Right atrium auricular region (tissue), 2 donors: ENCODE measurements around the gene DGKG. TPM values are rescaled to one million over a fixed set of nuclear protein-coding genes. Genes with fewer than 3 reads are reported as not detected.
A peak's percentile ranks its signal among the peaks of the same experiment; 100 is the strongest.

ENCODE experiments used
- DNase-seq: peaks from one replicate; pipeline ENCODE4 v3.0.0-alpha.2; 2019; ENCODE audit warnings: low spot score
- H3K27ac ChIP-seq, 2 donors: fragments of 200-600 bp; sonication (generic); 1 replicate in 1 of 2; 2 replicates in 1 of 2; pipeline ENCODE4 v1.5.1; 2016 to 2019
- H3K27me3 ChIP-seq, 2 donors: fragments of 200-600 bp; sonication (generic); one replicate each; pipeline versions ENCODE4 v1.5.1 to v1.6.0; 2017 to 2019
- H3K36me3 ChIP-seq: fragments of 200-600 bp; sonication (generic); one replicate; pipeline ENCODE4 v1.5.1; 2016
- H3K4me1 ChIP-seq, 2 donors: fragments of 200-600 bp; sonication (generic); one replicate each; pipeline versions ENCODE4 v1.5.1 to v1.6.0; 2017 to 2019
- H3K4me3 ChIP-seq, 2 donors: fragments of 200-600 bp; sonication (generic); 1 replicate in 1 of 2; 2 replicates in 1 of 2; pipeline ENCODE4 v1.5.1; 2017 to 2019; ENCODE audit warnings: mild to moderate bottlenecking in 1 of 2, moderate library complexity in 1 of 2
- H3K9me3 ChIP-seq, 2 donors: fragments of 200-600 bp; sonication (generic); one replicate each; pipeline ENCODE4 v1.5.1; 2019
- total RNA-seq, 2 donors: library from RNA; depleted of rRNA; stranded (reverse); fragments of >200 nt; gene quantifications; one replicate each; pipeline ENCODE4 v1.1.0, GENCODE V29; 2016
- TF ChIP-seq, protein P1 (sequence below), 2 donors: fragments of 200-600 bp; sonication (generic); IDR thresholded peaks; one replicate each; pipeline ENCODE4 v1.5.1; 2019; ENCODE audit warnings: antibody characterized with exemption in 2 of 2

The DGKG gene
- total RNA-seq, 2 donors from 2014 or later: 25.1 to 27.4 TPM

DNA sequence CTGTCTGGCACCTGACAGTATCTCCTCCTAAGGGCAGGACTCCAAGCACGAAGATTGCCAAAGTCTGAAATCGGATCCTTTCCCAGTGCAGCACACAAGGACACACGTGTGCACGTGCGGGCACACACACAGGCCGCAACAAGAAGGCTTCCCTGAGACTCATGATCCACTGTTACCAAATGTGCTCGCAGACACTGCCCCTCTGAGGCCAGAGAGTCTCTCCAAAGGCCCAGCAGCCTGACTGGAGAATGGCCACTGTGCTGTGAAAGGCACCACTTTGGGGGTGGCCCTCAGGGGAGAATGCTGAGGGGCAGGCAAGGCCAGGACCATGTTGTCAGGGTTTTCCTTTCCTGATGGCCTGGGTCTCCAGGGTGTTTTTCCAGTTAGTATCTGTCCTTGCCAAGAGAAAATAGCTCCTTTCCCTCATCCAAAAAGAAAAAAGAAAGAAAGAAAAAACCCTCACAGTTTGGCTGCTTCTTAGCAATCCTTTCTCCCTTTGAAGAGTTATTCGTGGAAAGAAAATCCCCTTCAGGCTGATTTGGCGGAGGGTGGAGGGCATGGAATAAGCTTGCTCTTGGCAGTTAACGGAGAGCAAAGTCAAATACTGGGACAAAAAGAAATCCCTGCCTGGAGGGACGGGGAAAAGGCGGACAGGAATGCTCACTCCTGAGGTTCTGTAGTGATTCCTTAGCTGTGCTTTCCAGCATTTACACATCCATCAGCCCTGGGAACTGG is 141.0 kb downstream of the DGKG start:
- Histone ChIP-seq H3K4me3 (no peak overlapping the region), H3K9me3 (no peaks in the 10 kb centered on the region), H3K4me1 (peaks cover 0 to 31% of the 10 kb centered on the region in 2 donors), H3K27ac (peak overlapping the region; percentile 71 to 72), H3K36me3 (no peaks in the 10 kb centered on the region), H3K27me3 (no peaks in the 10 kb centered on the region)
- DNase-seq: no peak
- TF ChIP-seq, protein P1, sequence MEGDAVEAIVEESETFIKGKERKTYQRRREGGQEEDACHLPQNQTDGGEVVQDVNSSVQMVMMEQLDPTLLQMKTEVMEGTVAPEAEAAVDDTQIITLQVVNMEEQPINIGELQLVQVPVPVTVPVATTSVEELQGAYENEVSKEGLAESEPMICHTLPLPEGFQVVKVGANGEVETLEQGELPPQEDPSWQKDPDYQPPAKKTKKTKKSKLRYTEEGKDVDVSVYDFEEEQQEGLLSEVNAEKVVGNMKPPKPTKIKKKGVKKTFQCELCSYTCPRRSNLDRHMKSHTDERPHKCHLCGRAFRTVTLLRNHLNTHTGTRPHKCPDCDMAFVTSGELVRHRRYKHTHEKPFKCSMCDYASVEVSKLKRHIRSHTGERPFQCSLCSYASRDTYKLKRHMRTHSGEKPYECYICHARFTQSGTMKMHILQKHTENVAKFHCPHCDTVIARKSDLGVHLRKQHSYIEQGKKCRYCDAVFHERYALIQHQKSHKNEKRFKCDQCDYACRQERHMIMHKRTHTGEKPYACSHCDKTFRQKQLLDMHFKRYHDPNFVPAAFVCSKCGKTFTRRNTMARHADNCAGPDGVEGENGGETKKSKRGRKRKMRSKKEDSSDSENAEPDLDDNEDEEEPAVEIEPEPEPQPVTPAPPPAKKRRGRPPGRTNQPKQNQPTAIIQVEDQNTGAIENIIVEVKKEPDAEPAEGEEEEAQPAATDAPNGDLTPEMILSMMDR (IDR thresholded peaks at IDR 0.05): peak in 1 of 2 donors; percentile 46

DNA sequence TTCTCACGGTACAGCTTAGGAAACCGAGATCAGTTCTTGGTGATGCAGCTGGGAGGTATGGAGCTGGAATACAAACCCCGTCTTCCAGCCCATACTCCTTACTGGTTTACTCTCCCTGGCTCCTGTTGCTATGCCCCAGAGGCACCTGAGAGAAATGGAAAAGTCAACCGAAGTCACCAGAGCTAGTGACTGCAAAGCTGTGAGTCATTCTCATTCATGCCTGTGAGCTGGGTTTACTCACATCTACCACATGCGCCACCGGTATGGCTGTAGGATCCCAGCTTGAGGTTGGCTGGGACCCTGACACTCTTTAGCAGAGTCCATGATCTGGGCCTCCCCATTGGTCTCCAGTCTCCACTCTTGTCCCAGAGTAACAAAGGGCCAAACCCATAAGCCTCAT is 141.7 kb downstream of the DGKG start:
- TF ChIP-seq, protein P1 (IDR thresholded peaks at IDR 0.05): no peak
- peaks cover 0 to 31% of the 10 kb centered on the region in 2 donors for H3K4me1 ChIP-seq
- peak overlapping the region; percentile 71 to 72 for H3K27ac ChIP-seq
- no peaks in the 10 kb centered on the region for H3K36me3 ChIP-seq
- no peaks in the 10 kb centered on the region for H3K9me3 ChIP-seq
- no peaks in the 10 kb centered on the region for H3K27me3 ChIP-seq
- H3K4me3 ChIP-seq: no peak overlapping the region
- DNase-seq: no peak

DNA sequence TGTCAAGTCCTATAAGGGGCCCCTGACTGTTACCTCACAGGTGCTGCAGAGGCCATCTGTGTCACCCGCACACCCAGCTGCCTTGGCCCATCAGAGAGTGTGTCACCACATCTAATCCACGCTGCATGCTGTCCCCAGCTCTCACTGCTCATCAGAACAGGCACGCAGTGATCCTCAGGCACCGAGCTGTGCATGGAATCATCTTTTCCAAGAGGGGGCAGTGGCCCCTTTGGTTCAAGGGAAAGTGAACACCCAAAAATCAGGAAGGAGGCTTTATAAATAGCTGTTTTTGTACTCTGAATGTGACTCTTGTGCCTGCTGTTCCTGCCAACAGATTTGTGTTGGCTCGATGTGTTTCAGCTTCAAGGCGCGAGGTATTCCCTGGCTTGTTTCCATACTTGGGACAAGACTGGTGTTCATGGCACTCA is 142.8 kb downstream of the DGKG start:
- peak; percentile 59 for DNase-seq
- no peaks in the 10 kb centered on the region for H3K36me3 ChIP-seq
- H3K9me3 ChIP-seq: no peaks in the 10 kb centered on the region
- H3K4me3 ChIP-seq: no peak overlapping the region
- no peaks in the 10 kb centered on the region for H3K27me3 ChIP-seq
- H3K4me1 ChIP-seq: peaks cover 0 to 31% of the 10 kb centered on the region in 2 donors
- TF ChIP-seq, protein P1 (IDR thresholded peaks at IDR 0.05): peak; percentile 19 to 49
- H3K27ac ChIP-seq: peak overlapping the region; percentile 58 to 71

DNA sequence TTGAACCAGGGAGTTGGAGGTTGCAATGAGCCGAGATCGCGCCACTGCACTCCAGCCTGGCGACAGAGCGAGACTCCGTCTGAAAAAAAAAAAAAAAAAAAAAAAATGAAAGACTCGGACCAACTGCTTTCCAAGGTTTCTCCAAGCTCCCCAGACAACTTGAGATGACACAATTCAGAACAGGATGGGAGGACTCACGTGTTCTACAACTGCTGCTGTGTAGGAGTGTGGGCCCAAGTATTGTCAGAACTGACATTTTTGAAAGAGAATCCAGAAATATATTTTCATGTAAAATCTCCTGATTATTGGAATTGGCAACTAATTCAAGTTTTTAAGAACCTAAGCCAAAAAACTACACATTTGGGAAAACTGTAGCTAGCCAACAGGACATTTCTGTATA is 143.6 kb downstream of the DGKG start:
- Histone ChIP-seq H3K4me3 (no peak overlapping the region), H3K9me3 (no peaks in the 10 kb centered on the region), H3K36me3 (no peaks in the 10 kb centered on the region), H3K27me3 (no peaks in the 10 kb centered on the region), H3K4me1 (peaks cover 0 to 34% of the 10 kb centered on the region in 2 donors), H3K27ac (peak overlapping the region; percentile 58 to 71)
- TF ChIP-seq, protein P1 (IDR thresholded peaks at IDR 0.05): no peak
- no peak for DNase-seq

DNA sequence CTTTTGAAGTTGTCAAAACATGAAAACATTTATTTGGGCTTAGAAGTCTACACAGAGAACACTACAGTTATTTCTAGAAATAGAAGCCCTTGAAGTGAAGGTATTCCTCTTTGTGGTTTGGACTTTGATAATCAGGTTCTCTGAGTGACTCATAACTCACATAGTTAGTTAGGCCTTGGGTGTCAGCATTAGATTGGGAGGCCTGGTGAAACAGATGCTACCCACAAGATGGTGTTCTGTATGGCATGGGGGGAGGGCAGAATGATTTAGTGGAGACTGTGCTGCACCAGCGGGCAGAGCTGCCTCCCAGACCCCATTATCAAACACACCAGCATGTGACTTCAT is 144.2 kb downstream of the DGKG start:
- Histone ChIP-seq H3K9me3 (no peaks in the 10 kb centered on the region), H3K36me3 (no peaks in the 10 kb centered on the region), H3K27ac (peak overlapping the region; percentile 58 to 71), H3K4me3 (no peak overlapping the region), H3K4me1 (peaks cover 0 to 34% of the 10 kb centered on the region in 2 donors), H3K27me3 (no peaks in the 10 kb centered on the region)
- TF ChIP-seq, protein P1 (IDR thresholded peaks at IDR 0.05): no peak
- DNase-seq: no peak
